Activated CD4-positive, alpha-beta T cell treated with anti-CD3 and anti-CD28 coated beads, Interleukin-2, amount 10 ng/mL, durations not matched to agents 7 days and 5 days (primary cell): ENCODE data around the gene GCK. TPM values are rescaled to one million over a fixed set of nuclear protein-coding genes. Genes with fewer than 3 reads are reported as not detected.

ENCODE experiments used
- CTCF ChIA-PET: fragments of 350-600 bp; sonication (Branson Sonifier 250); formaldehyde crosslinking; loops from one replicate; lab custom pipeline; 2021; ENCODE audit warnings: antibody characterized with exemption; lab: Charles Lee
- POLR2A ChIA-PET: fragments of 350-600 bp; sonication (Branson Sonifier 250); formaldehyde crosslinking; loops from one replicate; lab custom pipeline; 2021; ENCODE audit warnings: antibody characterized with exemption; lab: Charles Lee
- DNase-seq: peaks from one replicate; pipeline ENCODE4 v3.0.0-alpha.2; 2020
- H3K27ac Mint-ChIP-seq: one replicate; pipeline ENCODE4 v1.8.0; 2021; ENCODE audit warnings: mild to moderate bottlenecking, moderate library complexity, mixed read lengths
- H3K27me3 Mint-ChIP-seq: one replicate; pipeline ENCODE4 v1.8.0; 2021; ENCODE audit warnings: mixed read lengths
- H3K36me3 Mint-ChIP-seq: one replicate; pipeline ENCODE4 v1.8.0; 2021; ENCODE audit warnings: low read depth, mixed read lengths
- H3K4me1 Mint-ChIP-seq: one replicate; pipeline ENCODE4 v1.8.0; 2021; ENCODE audit warnings: mixed read lengths
- H3K4me3 Mint-ChIP-seq: one replicate; pipeline ENCODE4 v1.8.0; 2021; ENCODE audit warnings: mild to moderate bottlenecking, moderate library complexity, mixed read lengths
- H3K9me3 Mint-ChIP-seq: one replicate; pipeline ENCODE4 v1.8.0; 2021; ENCODE audit warnings: mixed read lengths
- total RNA-seq, 2 experiments: library from RNA; stranded (reverse); gene quantifications; one replicate each; pipeline ENCODE4 v1.2.3, GENCODE V29; 2021

GCK gene
- total RNA-seq, 2 experiments from 2014 or later, result not detected

GRCh38 chr7:44116789-44117666, 72.2 kb downstream of the GCK start:
- ChIA-PET POLR2A (no interaction called here), CTCF (interaction anchor here (0.6 to 1.7 kb wide), 2 partner anchors 25 to 93 kb away, joined by 5 read pairs; no protein-coding TSS in a partner anchor)
- H3K9me3 Mint-ChIP-seq, result no peaks in the 10 kb centered on the region
- no peak overlapping the region for H3K4me3 Mint-ChIP-seq
- DNase-seq, result no peak
- no peaks in the 10 kb centered on the region for H3K27me3 Mint-ChIP-seq
- H3K4me1 Mint-ChIP-seq, result peaks cover 22% of the 10 kb centered on the region
- H3K27ac Mint-ChIP-seq, result no peak overlapping the region
- H3K36me3 Mint-ChIP-seq, result peaks cover 28% of the 10 kb centered on the region

DNA sequence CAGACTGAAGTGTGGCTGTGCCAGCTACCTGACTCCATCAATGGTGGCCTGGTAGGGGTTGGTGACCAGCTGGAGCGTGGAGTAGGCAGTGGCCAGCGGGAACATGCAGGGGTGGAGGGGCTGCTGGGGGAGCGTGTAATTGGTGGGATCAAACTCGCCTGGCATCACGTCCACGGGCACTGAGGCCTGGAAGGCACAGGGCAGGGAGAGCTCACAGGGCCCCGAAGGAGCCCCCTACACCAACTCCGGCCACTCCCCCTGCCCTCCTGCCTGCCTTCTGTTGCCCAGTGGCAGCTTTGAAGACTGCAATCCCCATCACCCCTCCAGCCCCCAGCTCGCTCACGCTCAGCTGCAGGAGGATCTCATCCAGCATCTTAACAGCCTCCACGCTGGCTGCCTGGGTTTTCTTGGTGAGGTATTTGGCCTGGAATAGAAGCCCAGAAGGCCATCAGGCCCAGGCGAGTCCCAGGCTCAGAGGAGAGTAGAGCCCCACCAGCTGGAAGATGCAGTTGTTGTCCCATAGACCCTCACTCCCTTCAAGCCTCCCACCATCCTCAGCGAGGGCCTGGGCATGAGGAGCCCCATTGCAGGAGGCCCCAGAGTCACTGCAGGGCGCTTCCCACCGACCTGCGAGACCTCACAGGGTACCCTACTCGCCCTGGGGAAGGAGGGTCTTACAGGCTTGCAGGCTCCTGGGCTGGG, 73.0 kb downstream of the GCK start:
- POLR2A ChIA-PET, result no interaction called here
- Mint-ChIP-seq H3K27me3 (no peaks in the 10 kb centered on the region), H3K4me1 (peaks cover 14% of the 10 kb centered on the region), H3K27ac (no peak overlapping the region), H3K4me3 (no peak overlapping the region), H3K9me3 (no peaks in the 10 kb centered on the region), H3K36me3 (peaks cover 25% of the 10 kb centered on the region)
- DNase-seq, result no peak
- CTCF ChIA-PET, result interaction anchor here (0.6 to 0.9 kb wide), 3 partner anchors 10 to 92 kb away, joined by 3 to 5 read pairs (median 3); partner anchors contain the start of gene AEBP1

- Mint-ChIP-seq H3K27me3 (no peaks in the 10 kb centered on the region), H3K4me1 (peaks cover under 1% of the 10 kb centered on the region), H3K27ac (no peak overlapping the region), H3K9me3 (no peaks in the 10 kb centered on the region), H3K36me3 (peaks cover 14% of the 10 kb centered on the region), H3K4me3 (no peak overlapping the region)
- CTCF ChIA-PET, result interaction anchor here (1.2 kb wide), 1 partner anchor 18 kb away, joined by 4 read pairs; no protein-coding TSS in a partner anchor
- POLR2A ChIA-PET, result no interaction called here
- no peak for DNase-seq
Observed at GRCh38 chr7:44114586-44115310, 74.5 kb downstream of the GCK start.

- Mint-ChIP-seq H3K27me3 (no peaks in the 10 kb centered on the region), H3K36me3 (peaks cover 14% of the 10 kb centered on the region), H3K27ac (no peak overlapping the region), H3K4me1 (no peaks in the 10 kb centered on the region), H3K9me3 (no peaks in the 10 kb centered on the region), H3K4me3 (no peak overlapping the region)
- POLR2A ChIA-PET, result no interaction called here
- no peak for DNase-seq
- CTCF ChIA-PET, result no interaction called here
Observed at GRCh38 chr7:44113764-44114354, 75.4 kb downstream of the GCK start.

GRCh38 chr7:44112997-44113763, 76.1 kb downstream of the GCK start:
- ChIA-PET CTCF (interaction anchor here (1.2 to 3.9 kb wide), 2 partner anchors 15 to 27 kb away, joined by 3 to 16 read pairs; no protein-coding TSS in a partner anchor), POLR2A (no interaction called here)
- peaks cover 10% of the 10 kb centered on the region for H3K36me3 Mint-ChIP-seq
- no peak for DNase-seq
- H3K4me1 Mint-ChIP-seq, result no peaks in the 10 kb centered on the region
- H3K27me3 Mint-ChIP-seq, result no peaks in the 10 kb centered on the region
- H3K4me3 Mint-ChIP-seq, result no peak overlapping the region
- H3K9me3 Mint-ChIP-seq, result no peaks in the 10 kb centered on the region
- H3K27ac Mint-ChIP-seq, result no peak overlapping the region

DNA sequence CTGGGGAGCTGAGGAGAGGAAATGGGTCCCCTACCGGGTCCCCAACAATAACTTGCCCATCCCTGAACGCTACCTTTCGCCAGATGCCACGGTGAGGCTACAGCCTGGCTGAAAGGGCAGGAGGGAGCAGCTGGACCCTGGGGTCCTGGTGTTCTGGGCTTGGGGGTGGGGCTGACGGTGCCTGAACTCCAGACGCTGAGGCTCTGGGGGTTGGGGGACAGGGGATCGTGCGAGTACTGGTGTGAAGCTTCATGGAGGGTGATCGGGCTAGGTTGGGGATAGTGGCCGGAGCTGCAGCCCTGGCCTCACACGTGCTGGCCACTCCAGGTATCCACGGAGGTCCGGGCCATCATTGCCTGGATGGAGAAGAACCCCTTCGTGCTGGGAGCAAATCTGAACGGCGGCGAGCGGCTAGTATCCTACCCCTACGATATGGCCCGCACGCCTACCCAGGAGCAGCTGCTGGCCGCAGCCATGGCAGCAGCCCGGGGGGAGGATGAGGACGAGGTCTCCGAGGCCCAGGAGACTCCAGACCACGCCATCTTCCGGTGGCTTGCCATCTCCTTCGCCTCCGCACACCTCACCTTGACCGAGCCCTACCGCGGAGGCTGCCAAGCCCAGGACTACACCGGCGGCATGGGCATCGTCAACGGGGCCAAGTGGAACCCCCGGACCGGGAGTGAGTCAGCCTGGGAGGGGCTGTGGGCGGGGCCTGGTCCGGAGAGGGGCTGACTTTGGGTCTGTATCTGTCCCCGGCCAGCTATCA, 76.8 kb downstream of the GCK start:
- Mint-ChIP-seq H3K27me3 (no peaks in the 10 kb centered on the region), H3K27ac (no peak overlapping the region), H3K36me3 (peaks cover 4% of the 10 kb centered on the region), H3K4me1 (no peaks in the 10 kb centered on the region), H3K4me3 (no peak overlapping the region), H3K9me3 (no peaks in the 10 kb centered on the region)
- POLR2A ChIA-PET, result no interaction called here
- DNase-seq, result no peak
- CTCF ChIA-PET, result interaction anchor here (1.2 to 3.9 kb wide), 3 partner anchors 11 to 26 kb away, joined by 3 to 16 read pairs (median 6); no protein-coding TSS in a partner anchor

DNA sequence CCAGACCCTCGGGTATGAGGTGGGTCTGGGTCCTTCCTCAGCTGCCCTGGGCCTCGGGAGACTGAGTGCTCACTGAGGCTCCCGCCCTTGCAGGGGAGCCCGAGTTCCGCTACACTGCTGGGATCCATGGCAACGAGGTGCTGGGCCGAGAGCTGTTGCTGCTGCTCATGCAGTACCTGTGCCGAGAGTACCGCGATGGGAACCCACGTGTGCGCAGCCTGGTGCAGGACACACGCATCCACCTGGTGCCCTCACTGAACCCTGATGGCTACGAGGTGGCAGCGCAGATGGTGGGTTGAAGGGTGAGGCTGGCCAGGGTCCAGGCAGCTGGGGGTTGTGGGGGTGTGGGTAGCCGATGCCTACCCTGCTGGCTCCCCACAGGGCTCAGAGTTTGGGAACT, 77.5 kb downstream of the GCK start:
- no peaks in the 10 kb centered on the region for H3K9me3 Mint-ChIP-seq
- no peak overlapping the region for H3K4me3 Mint-ChIP-seq
- no peak overlapping the region for H3K27ac Mint-ChIP-seq
- no peaks in the 10 kb centered on the region for H3K27me3 Mint-ChIP-seq
- no peaks in the 10 kb centered on the region for H3K36me3 Mint-ChIP-seq
- POLR2A ChIA-PET, result no interaction called here
- H3K4me1 Mint-ChIP-seq, result no peaks in the 10 kb centered on the region
- CTCF ChIA-PET, result interaction anchor here (1.2 to 3.9 kb wide), 3 partner anchors 11 to 26 kb away, joined by 3 to 16 read pairs (median 6); no protein-coding TSS in a partner anchor
- no peak for DNase-seq

DNA sequence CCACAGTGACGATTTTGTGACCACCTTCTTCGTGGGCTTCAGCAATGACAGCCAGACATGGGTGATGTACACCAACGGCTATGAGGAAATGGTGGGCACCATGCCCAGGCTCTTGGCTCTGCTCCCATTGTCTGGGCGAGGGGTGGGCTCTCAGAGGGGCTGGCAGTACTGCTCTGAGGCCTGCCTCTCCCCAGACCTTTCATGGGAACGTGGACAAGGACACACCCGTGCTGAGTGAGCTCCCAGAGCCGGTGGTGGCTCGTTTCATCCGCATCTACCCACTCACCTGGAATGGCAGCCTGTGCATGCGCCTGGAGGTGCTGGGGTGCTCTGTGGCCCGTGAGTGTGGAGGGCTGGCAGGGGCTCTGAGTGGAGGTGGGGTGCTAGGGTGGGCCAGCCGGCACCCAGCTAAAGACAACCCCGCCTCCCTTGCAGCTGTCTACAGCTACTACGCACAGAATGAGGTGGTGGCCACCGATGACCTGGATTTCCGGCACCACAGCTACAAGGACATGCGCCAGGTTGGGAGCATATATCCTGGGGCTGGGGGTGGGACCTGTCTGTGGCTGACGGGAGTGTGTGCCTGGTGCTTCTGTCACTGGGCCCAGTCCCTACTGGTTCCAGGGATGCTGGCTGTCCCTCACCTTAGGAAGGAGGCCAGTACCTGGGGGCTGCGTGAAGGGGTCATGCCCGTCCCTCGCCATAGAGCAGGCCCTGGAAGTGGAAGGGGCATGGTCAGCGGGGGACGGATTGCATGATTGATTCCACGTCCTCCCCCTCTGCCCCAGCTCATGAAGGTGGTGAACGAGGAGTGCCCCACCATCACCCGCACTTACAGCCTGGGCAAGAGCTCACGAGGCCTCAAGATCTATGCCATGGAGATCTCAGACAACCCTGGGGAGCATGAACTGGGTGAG, 78.3 kb downstream of the GCK start:
- Mint-ChIP-seq H3K4me1 (no peaks in the 10 kb centered on the region), H3K9me3 (no peaks in the 10 kb centered on the region), H3K27me3 (no peaks in the 10 kb centered on the region), H3K27ac (no peak overlapping the region), H3K4me3 (no peak overlapping the region), H3K36me3 (no peaks in the 10 kb centered on the region)
- no peak for DNase-seq
- ChIA-PET CTCF (interaction anchor here (1.6 to 3.9 kb wide), 2 partner anchors 10 to 13 kb away, joined by 6 to 16 read pairs; no protein-coding TSS in a partner anchor), POLR2A (no interaction called here)

DNA sequence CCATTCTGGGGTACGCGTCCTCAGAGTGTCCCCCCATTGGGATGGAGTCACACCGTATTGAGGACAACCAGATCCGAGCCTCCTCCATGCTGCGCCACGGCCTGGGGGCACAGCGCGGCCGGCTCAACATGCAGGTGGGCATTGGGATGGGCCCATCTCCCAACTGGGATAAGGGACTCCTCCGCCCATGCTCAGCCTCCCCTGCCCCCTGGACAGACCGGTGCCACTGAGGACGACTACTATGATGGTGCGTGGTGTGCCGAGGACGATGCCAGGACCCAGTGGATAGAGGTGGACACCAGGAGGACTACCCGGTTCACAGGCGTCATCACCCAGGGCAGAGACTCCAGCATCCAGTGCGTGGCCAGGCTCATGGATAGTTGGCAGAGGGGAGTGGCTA, 79.2 kb downstream of the GCK start:
- Mint-ChIP-seq H3K27me3 (peaks cover 8% of the 10 kb centered on the region), H3K9me3 (no peaks in the 10 kb centered on the region), H3K4me1 (peaks cover 7% of the 10 kb centered on the region), H3K27ac (no peak overlapping the region), H3K36me3 (no peaks in the 10 kb centered on the region), H3K4me3 (no peak overlapping the region)
- CTCF ChIA-PET, result interaction anchor here (0.6 to 3.9 kb wide), 3 partner anchors 12 to 25 kb away, joined by 4 to 16 read pairs (median 9); partner anchors contain the start of gene POLD2
- DNase-seq, result no peak
- POLR2A ChIA-PET, result no interaction called here
